ELF-1 (cell line): ENCODE results near the gene ZBTB43.

ENCODE experiments used
- DNase-seq: peaks from one replicate; pipeline ENCODE4 v3.0.0-alpha.2; 2016; ENCODE audit warnings: low read depth, low spot score

ZBTB43 gene

GRCh38 chr9:126886034-126886822 is 81.4 kb downstream of the ZBTB43 start:
- peak; percentile 24 for DNase-seq

- DNase-seq = no peak
These were observed 82.1 kb downstream of the ZBTB43 start for GRCh38 chr9:126886897-126887296.
